ENCODE data around the gene GUCY1A2.
"Not testable (repeated sequence)": the region's sequence is repeated elsewhere in the genome, so short reads cannot be mapped to it uniquely, and the experiment has no call there.

Gene GUCY1A2

DNA sequence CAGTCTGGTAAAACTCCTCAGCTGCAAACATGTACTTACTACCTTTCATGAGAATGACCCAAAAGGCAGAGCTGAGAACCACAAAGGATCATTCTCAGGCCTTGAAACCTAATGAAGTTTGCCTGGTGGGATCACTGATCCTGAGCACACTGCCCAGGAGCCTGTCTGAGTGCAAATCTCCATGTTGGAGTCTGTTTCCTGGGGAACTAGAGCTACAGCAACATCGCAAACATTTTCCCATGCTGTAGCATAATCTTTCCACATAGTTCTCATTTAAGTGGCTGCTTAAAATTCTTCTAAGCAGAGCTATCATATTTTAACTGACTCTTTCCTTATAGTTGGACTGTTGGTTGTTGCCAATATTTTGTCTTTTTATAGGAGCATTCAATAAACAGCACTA, 58.5 kb downstream of the GUCY1A2 start:
- DNase-seq: no peak
- in situ Hi-C loops (cut with MboI; ENCODE audit: low pct_unique_long_range_greater_than_20kb, low sequenced_read_pairs): no loop called here

DNA sequence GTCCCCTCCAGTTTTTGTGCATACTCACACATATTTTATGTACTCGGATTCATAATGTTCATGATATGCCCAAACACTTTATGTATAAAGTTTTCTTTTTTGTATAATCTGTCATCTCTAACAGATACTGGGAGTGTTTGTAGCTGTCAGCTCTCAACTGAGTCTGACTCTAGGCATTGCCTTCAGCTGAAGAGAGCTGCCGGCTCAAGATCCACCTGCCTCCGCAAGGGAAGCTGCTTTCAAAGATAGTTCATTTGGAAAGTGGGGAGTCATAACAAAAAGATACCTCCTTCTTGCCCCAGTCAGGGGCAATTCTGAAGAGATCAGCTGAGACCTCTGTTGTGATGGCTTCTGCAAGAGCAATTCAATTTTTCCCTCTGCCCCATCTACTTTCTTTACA, 58.9 kb downstream of the GUCY1A2 start:
- in situ Hi-C loops (cut with MboI; ENCODE audit: low pct_unique_long_range_greater_than_20kb, low sequenced_read_pairs): no loop called here
- DNase-seq: no peak

DNA sequence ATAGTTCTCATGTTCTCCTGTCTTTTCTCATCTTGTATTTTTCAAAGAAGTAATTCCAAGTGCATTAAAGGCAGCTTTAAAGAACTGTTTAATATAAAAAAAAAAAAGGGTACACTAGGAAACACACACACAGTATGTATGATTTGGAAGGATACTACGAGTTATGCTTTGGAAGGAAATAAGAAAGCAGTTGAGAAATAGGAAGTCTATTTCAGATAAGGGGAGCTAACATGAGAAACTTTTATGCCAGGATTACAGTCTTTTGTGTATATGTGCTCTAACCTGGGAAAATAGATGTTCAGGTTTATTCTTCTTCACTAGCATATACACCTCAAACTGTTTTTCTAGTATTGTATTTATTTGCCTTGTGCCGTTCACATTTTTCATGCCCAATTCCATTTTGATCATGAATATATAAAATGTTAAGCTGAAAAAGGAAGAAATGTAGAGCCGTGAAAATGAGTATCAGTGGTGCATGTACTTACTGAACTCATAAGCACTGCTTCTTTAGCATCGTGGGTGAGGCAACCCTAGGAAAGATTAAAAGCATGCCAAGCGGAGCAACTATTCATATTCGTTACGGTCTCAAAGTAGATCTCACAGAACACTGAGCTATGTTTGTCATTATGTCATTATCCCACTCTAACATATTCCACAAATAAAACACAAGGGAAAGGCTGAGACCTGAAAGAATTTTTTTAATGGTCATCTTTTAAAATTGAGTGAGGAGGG, 59.6 kb downstream of the GUCY1A2 start:
- in situ Hi-C loops (cut with MboI; ENCODE audit: low pct_unique_long_range_greater_than_20kb, low sequenced_read_pairs): no loop called here
- DNase-seq: no peak

DNA sequence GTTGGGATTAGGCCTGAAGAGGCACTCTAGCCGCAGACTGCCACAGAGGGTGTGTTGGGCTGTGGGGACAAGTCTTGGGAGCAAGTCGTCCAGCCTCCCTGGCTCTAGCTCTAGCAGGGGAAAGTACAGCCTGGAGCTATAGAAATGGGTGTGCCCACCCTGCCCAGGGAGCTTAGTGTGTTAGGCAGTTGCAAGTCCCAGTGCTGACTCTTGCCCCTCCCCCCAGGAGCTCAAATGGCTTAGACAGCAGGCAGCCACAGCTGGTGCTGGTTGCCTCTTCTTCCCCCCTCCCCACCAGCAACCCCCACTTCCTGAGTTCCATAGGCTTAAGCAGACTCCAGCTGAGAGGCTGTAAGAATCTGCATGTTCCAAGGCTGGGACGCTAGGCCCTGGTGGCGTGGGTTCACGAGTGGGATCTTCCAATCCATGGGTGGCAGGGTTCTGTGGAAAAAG, 61.2 kb downstream of the GUCY1A2 start:
- in situ Hi-C loops (cut with MboI; ENCODE audit: low pct_unique_long_range_greater_than_20kb, low sequenced_read_pairs): no loop called here
- no peak for DNase-seq

DNA sequence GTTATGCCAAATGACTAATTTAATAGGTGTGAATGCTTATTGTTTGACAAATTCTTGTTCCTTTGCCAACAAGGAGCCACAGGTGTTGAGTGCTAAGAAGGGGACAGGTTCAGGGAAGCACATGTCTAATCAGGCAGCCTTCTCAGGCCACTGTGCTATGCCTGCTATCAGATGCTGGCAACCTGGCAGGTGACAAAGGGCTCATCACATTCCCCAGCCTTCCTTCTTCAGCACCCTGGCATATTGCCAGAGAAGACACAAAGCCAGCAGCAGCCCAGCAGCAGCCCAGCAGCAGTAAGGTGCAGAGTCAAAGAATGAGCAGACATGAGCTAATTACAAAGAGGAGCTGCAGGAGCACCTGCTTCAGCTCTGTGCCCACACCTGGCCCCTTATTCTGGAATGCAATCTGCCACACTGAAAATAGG, 68.2 kb downstream of the GUCY1A2 start:
- no peak for DNase-seq
- in situ Hi-C loops (cut with MboI; ENCODE audit: low pct_unique_long_range_greater_than_20kb, low sequenced_read_pairs): no loop called here

DNA sequence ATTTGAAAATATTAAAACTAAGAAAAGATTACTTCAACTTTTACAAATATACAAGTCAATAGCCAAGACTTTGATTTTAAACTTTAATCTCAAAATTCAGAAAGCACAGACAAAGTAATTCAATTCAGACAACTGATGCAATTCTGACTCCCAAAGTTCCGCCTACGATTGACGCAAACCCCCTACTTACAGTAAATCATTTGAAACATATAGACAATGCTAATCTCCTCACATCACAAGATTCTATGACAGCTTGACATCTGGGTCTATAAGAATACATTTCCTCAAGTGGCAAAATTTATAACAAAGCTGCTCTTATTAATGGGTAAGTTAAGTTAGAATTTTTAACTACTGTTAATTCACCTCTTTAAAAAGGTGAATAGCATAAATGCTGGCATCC, 75.2 kb downstream of the GUCY1A2 start:
- no peak for DNase-seq
- in situ Hi-C loops (cut with MboI; ENCODE audit: low pct_unique_long_range_greater_than_20kb, low sequenced_read_pairs): no loop called here

DNA sequence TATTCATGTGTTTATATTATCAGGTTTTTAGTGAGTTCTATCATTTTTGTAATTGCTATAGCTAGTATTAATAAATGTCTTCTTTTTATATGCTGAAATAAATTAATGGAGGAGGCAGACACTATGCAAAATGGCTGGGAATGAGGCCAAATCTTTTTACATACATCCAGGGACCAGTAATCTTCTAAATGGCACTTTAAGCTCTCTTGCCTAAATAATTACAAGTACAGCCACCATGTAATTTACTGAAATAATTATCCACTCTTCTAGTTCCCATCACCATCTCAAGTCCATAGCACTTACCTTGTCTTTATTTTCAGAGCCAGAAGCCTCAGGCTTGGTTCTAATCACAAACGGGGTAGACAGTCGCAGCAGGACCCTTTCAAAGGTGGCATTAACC, 79.1 kb downstream of the GUCY1A2 start:
- DNase-seq: no peak
- in situ Hi-C loops (cut with MboI; ENCODE audit: low pct_unique_long_range_greater_than_20kb, low sequenced_read_pairs): no loop called here

DNA sequence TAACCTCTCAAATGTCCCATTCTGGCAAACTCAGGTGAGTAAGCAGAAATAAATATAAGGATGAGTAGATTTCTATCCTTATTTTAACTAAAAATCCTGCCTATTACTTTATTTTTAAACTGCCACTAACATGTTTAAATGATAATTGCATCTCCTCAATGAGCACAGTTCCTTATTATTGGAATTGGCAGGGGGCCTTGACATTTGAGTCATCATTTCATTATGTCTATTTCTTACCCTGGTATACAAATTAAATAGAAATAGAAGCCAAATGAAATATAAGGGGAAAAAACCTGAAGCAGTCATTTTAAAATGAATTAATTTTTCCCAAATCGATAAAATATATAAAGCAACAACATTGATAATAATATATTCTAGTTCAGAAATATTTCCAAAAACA, 81.2 kb downstream of the GUCY1A2 start:
- no peak for DNase-seq
- in situ Hi-C loops (cut with MboI; ENCODE audit: low pct_unique_long_range_greater_than_20kb, low sequenced_read_pairs): no loop called here

DNA sequence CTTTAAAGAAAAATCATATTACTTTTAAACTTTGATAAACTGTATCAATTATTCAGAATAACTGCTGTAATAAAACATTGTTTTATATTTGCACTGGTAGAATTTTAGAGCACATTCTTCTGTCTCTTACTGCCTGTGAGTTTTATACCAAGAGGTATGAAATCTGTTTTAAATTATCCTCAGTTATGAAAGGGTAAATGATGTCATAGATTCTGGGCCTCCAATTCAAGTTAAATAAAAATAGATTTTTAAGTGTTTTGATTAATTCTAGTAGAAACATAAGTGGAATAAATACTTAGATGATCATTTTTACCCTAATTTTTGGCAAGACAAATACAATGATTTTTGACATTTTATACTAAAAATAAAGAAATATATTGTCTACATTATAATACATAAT, 93.0 kb downstream of the GUCY1A2 start:
- in situ Hi-C loops (cut with MboI; ENCODE audit: low pct_unique_long_range_greater_than_20kb, low sequenced_read_pairs): no loop called here
- DNase-seq: no peak

DNA sequence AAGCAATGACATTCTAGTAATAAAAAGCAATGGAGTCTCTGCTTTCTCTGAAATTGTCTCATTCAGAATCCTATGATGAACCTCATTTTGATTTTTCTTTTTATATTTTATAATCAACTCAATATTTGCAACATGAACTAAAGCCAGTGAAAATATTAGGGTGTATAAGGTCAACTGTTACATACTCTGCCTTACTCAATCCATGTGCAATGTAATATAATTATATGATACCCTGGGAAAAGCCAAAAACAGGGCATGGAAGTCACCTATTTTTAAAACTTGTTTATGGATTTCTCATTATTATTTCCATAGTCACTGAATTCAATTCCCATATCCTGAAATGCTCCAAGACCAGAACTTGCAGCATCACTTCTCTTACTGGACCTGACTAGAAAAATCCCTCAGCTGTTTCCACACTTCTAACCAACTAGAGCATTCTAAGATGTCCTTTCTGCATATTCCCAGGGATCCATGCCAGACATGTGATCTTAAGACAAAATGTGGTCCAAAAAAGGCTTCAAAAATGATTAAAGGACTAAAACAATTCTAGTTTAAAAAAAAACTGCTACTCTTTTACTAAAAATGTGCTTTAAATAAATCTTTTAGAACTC, 97.3 kb downstream of the GUCY1A2 start:
- DNase-seq: no peak
- in situ Hi-C loops (cut with MboI; ENCODE audit: low pct_unique_long_range_greater_than_20kb, low sequenced_read_pairs): no loop called here

DNA sequence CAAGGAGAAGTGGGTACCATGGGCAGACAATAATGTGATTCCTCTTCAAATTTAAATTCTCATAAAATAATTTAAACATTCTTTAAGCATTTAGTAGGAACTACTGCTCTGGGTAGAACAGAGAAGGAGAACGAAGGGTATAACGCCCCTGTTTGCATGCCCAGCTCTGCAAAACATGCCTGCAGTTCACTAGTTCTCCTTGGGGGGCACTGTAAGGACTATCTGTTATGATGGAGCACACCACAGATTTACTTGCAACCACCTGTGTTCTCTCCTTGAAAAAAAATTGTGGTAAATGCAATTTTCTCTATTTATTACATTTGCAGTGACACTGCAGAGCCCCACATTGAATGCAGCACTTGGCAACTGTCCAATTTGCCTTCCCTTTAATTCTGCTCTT, 100.3 kb downstream of the GUCY1A2 start:
- in situ Hi-C loops (cut with MboI; ENCODE audit: low pct_unique_long_range_greater_than_20kb, low sequenced_read_pairs): no loop called here
- no peak for DNase-seq

DNA sequence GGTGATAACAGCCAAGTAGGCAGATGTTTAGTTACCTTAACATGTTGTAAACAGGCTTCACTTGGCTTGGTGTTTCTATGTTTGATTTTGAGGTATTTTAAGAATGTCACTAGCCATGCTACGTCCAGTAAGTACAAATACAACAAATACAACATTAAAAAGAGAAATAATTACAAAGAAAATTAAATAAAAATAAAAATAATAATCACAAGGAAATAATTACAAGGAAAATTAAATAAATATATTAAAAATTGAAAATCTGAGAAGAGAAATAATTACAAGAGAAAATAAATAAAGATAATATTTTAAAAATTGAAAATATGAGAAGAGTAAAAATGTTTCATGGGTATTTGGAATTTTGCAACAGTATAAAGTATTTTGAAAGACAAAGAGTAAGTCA, 103.9 kb downstream of the GUCY1A2 start:
- in situ Hi-C loops (cut with MboI; ENCODE audit: low pct_unique_long_range_greater_than_20kb, low sequenced_read_pairs): no loop called here
- DNase-seq: no peak

DNA sequence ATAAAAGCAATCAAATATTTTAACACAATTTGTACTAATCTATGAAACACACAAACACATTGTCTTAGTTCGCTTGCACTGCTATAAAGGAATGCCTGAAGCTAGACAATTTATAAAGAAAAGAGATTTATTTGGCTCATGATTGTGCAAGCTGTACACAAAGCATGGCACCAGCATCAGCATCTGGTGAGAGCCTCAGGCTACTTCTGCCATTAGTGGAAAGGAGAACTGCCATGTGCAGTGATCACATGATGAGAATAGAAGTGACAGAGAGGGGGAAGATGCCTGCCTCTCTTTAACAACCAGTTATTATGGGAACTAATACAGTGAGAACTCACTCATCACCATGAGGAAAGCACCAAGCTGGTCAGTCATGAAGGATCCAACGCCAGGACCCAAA, 105.1 kb downstream of the GUCY1A2 start:
- in situ Hi-C loops (cut with MboI; ENCODE audit: low pct_unique_long_range_greater_than_20kb, low sequenced_read_pairs): no loop called here
- DNase-seq: no peak

DNA sequence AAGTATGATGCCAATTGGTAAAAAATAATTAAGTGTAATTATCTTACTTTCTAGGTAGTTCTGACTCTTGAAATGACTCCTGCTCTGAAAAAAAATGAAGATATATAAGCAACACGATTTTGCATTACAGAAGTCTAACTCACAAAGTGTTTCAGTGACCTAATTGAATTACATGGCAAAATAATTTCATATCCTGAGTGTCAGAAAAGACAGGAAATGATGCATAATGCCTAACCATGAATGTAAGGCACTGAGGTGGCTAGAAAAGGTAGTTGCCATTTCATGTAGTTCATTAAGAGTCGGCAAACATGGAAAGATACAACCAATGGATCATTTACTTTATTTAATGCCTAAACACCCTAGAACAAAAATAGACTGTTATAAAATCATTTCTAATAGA, 113.5 kb downstream of the GUCY1A2 start:
- no peak for DNase-seq
- in situ Hi-C loops (cut with MboI; ENCODE audit: low pct_unique_long_range_greater_than_20kb, low sequenced_read_pairs): no loop called here

DNA sequence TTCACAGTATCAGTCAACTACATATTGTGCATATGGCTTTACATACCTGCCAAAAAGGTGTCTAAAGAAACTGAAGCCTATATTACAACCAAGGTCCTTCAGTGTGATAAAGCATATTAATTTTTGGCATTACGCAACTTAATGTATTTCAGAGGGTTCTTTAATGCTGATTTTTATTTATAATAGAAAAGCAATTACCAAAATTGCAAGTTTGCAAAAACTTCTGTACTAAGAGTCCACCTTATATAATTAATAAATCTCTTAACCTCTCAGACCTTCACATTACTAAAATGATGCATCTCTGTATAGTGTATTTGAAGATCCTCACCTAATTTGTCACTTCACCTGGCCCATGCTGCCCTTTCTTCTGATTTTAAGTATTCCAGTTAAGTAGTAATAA, 128.6 kb downstream of the GUCY1A2 start:
- in situ Hi-C loops (cut with MboI; ENCODE audit: low pct_unique_long_range_greater_than_20kb, low sequenced_read_pairs): no loop called here

DNA sequence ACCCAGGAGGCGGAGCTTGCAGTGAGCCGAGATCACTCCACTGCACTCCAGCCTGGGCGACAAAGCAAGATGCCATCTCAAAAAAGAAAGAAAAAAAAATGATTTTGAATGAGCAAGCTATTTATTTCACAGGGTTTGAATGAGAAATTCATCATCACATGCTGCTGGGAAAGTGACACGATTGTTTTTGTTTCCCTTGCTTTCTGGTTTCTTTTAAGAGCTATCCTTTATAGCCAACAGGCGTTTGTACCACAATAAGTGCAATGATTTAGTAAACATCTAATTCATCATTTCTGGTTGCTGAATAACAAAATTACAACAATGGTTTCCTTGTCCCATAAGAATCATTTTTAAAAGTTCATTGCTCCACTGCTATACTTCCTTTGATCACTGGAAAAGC, 129.9 kb downstream of the GUCY1A2 start:
- DNase-seq: no peak
- in situ Hi-C loops (cut with MboI; ENCODE audit: low pct_unique_long_range_greater_than_20kb, low sequenced_read_pairs): no loop called here

More for the DNA sequence above, 128.6 kb downstream of the GUCY1A2 start:
- no peak for DNase-seq

DNA sequence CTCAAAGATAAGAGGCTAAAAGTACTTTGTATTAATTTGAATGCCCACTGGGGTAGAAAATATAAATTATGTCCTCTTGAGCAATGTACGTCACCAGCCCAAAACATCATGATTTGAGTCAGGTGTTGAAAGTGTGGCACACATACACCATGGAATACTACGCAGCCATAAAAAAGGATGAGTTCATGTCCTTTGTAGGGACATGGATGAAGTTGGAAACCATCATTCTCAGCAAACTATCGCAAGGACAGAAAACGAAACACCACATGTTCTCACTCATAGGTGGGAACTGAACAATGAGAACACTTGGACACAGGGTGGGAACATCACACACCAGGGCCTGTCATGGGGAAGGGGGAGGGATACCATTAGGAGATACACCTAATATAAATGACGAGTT, 134.6 kb downstream of the GUCY1A2 start:
- in situ Hi-C loops (cut with MboI; ENCODE audit: low pct_unique_long_range_greater_than_20kb, low sequenced_read_pairs); DNase-seq: not testable (repeated sequence)

DNA sequence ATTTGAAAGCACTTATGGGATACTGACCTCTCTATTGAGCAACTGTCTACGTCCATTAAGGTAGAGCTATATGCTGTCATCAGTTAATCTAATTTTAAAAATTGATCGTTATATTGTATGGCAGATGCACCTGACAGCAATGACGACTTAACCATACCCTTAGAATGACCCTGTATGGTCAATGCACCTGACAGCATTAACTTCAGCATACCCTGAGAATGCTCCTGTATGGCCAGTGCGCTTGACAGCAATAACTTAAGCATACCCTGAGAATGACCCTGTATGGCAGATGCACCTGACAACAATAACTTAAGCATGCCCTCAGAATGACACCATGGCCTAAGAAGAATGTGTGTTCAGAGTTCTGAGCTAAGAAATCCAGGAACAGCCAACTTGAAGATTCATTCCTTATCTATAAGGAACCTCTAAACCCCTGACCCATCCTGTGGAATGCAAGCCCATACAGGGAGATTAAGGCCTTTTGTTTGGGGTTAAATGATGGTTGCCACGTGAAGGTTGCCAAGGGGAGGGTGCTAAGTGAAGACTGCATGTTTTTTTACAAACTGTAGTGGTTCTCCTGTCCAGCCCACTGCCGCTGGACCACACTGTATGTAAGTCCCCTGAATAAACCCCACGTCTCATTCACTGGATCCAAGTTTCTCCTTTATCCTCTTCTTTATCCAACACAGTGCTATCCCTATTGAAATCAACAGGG, 138.3 kb downstream of the GUCY1A2 start:
- DNase-seq: no peak
- in situ Hi-C loops (cut with MboI; ENCODE audit: low pct_unique_long_range_greater_than_20kb, low sequenced_read_pairs): no loop called here

DNA sequence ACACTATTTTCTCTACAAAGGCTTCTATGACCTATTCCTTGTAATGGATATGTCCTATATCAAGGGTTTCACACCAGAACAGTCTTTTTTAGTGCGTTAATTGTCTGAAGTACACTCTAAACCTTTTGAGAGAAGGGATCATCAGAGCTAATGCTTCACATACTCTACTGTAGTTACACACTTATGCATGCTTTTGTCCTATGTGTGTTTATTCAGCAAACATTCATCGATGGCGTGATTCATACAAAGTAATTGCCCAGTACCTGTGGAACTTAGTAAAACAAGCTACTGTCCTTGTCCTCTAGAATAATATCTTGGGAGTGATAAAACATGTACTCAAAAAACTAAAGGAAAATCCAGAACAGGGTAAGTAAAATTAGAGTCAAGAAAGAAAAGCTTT, 139.2 kb downstream of the GUCY1A2 start:
- in situ Hi-C loops (cut with MboI; ENCODE audit: low pct_unique_long_range_greater_than_20kb, low sequenced_read_pairs): no loop called here
- DNase-seq: no peak

DNA sequence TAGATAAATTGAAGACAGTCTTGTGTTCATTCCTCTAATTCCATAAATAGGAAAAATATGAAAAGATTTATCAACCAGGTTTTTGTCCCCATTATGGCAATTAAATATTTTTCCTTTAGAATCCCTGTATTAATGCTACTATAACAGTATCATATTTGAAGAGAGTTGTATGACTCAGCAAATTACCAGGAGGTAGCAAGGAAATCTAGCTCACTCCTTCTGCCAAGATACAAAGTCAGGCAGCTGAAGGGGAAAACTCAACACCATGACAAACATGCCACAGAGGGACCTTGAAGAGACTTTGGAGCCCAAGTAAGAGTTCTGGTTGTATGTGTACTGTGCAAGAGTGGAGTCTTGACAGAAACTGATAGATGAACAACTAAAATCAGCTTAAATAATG, 143.3 kb downstream of the GUCY1A2 start:
- in situ Hi-C loops (cut with MboI; ENCODE audit: low pct_unique_long_range_greater_than_20kb, low sequenced_read_pairs): no loop called here
- no peak for DNase-seq

All from KBM-7 (cell line).